ENCODE results near the gene PIF1.

PIF1 gene

GRCh38 chr15:64774629-64775493, 50.6 kb downstream of the PIF1 start:
- no peak for DNase-seq (ENCODE audit: low read depth in 2 of 2)

- no peak for DNase-seq (ENCODE audit: low read depth in 2 of 2)
Observed at GRCh38 chr15:64774037-64774628, 51.3 kb downstream of the PIF1 start.

GRCh38 chr15:64773606-64774005, 51.8 kb downstream of the PIF1 start:
- DNase-seq (ENCODE audit: low read depth in 2 of 2): no peak

DNA sequence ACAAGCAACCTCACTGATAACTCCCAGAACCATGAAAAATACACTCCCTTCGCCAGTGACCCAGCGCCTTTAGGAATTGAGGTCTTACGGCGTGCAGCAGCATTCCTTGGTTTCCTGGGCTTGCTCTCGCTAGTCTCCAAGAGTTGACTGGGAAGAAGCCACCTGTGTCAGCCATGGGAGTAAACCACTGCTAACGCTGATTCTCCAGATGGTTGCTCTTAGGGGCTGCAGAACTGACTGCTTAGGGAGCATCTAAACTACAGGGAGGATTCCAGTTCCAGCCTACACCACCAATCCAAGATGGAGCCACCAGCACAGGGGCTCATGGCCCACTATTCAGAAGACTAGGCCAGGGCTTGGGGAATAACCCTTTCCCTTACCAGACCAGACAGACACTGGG, 52.5 kb downstream of the PIF1 start:
- DNase-seq (ENCODE audit: low read depth in 2 of 2): no peak

DNA sequence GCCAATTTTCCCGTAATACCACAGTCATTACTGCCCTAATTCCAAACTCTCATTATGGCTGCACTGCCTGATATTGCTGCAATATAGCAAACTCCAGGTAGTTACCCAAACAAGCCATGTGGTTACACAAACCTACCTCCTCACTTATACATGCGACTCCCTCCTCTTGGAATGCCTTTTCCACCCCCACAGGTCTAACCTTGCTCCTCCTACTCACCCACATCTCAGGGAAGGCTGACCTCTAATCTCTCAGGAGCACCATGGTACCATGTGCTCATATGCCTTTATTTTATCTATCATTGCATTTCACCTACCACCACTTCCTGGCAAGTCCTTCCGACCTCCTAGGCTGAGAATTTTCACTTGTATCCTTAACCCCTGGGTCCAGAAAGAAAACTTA, 53.0 kb downstream of the PIF1 start:
- no peak for DNase-seq (ENCODE audit: low read depth in 2 of 2)

DNA sequence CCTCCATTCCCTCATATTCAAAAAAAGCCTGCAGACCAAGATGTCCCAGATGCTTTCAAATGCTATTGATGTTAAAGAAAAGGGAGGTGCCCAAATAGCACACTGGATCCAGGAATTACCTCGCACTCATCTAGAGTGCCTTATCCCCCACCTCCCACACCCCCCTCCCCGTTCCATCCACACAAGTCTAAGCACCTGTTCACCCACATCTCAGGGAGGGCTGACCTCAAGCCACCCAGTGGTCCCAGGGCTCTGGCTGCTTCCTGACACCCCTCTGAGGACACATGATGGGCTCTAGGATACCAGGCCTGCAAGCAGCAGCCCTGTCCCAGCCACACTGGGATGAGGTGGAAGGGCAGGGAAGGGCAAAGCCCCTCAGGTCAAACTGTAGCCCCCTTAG, 54.8 kb downstream of the PIF1 start:
- no peak for DNase-seq (ENCODE audit: low read depth in 2 of 2)

- no peak for DNase-seq (ENCODE audit: low read depth in 2 of 2)
Observed at GRCh38 chr15:64767203-64767602, 58.2 kb downstream of the PIF1 start.

GRCh38 chr15:64766058-64766457, 59.4 kb downstream of the PIF1 start:
- no peak for DNase-seq (ENCODE audit: low read depth in 2 of 2)
